Mesothelial cell of epicardium (in vitro differentiated cells): ENCODE data around the gene SAT1. TPM values are rescaled to one million over a fixed set of nuclear protein-coding genes. Genes with fewer than 3 reads are reported as not detected.

Experiments
- DNase-seq, 2 experiments: peaks; one replicate each; pipeline ENCODE4 v3.0.0; 2021; ENCODE audit warnings: low spot score in 2 of 2; ENCODE audit not compliant: unreplicated experiment in 2 of 2
- H3K27ac Mint-ChIP-seq: 2 replicates; pipeline ENCODE4 v1.8.0; 2021; ENCODE audit warnings: mixed read lengths
- H3K27me3 Mint-ChIP-seq: 2 replicates; pipeline ENCODE4 v1.8.0; 2021; ENCODE audit warnings: low read depth, mixed read lengths
- H3K36me3 Mint-ChIP-seq: 2 replicates; pipeline ENCODE4 v1.8.0; 2021; ENCODE audit warnings: mixed read lengths
- H3K4me1 Mint-ChIP-seq: 2 replicates; pipeline ENCODE4 v1.8.0; 2021; ENCODE audit warnings: mixed read lengths
- H3K4me3 Mint-ChIP-seq: 2 replicates; pipeline ENCODE4 v1.8.0; 2021; ENCODE audit warnings: mild to moderate bottlenecking, moderate library complexity, mixed read lengths
- H3K9me3 Mint-ChIP-seq: 2 replicates; pipeline ENCODE4 v1.8.0; 2021; ENCODE audit warnings: mixed read lengths
- CTCF ChIP-seq: fragments of 200-600 bp; sonication (generic); IDR thresholded peaks from one replicate; pipeline ENCODE4 v1.5.0; 2021; ENCODE audit warnings: antibody characterized with exemption; ENCODE audit not compliant: unreplicated experiment
- total RNA-seq: library from RNA; stranded (reverse); gene quantifications from 3 replicates; pipeline ENCODE4 v1.2.1, GENCODE V29; 2021

The SAT1 gene
- total RNA-seq, 1 donor from 2014 or later = 236 TPM

GRCh38 chrX:23745786-23746185 lies 37.2 kb upstream of the SAT1 start:
- H3K36me3 Mint-ChIP-seq = no peaks in the 10 kb centered on the region
- peaks cover 2% of the 10 kb centered on the region for H3K4me1 Mint-ChIP-seq
- no peak overlapping the region for H3K4me3 Mint-ChIP-seq
- H3K27me3 Mint-ChIP-seq = no peaks in the 10 kb centered on the region
- DNase-seq = no peak
- H3K27ac Mint-ChIP-seq = no peak overlapping the region
- TF ChIP-seq CTCF = no peak
- no peaks in the 10 kb centered on the region for H3K9me3 Mint-ChIP-seq

GRCh38 chrX:23749129-23749528 lies 33.8 kb upstream of the SAT1 start:
- no peaks in the 10 kb centered on the region for H3K9me3 Mint-ChIP-seq
- H3K27me3 Mint-ChIP-seq = no peaks in the 10 kb centered on the region
- TF ChIP-seq CTCF = no peak
- H3K4me1 Mint-ChIP-seq = no peaks in the 10 kb centered on the region
- no peak overlapping the region for H3K27ac Mint-ChIP-seq
- no peak overlapping the region for H3K4me3 Mint-ChIP-seq
- H3K36me3 Mint-ChIP-seq = no peaks in the 10 kb centered on the region
- no peak for DNase-seq

GRCh38 chrX:23749576-23749975 lies 33.4 kb upstream of the SAT1 start:
- H3K27ac Mint-ChIP-seq = no peak overlapping the region
- no peaks in the 10 kb centered on the region for H3K9me3 Mint-ChIP-seq
- H3K36me3 Mint-ChIP-seq = no peaks in the 10 kb centered on the region
- no peak for DNase-seq
- no peak overlapping the region for H3K4me3 Mint-ChIP-seq
- H3K27me3 Mint-ChIP-seq = no peaks in the 10 kb centered on the region
- no peaks in the 10 kb centered on the region for H3K4me1 Mint-ChIP-seq
- no peak for TF ChIP-seq CTCF

- H3K27ac Mint-ChIP-seq = no peak overlapping the region
- TF ChIP-seq CTCF = no peak
- H3K27me3 Mint-ChIP-seq = no peaks in the 10 kb centered on the region
- peaks cover 3% of the 10 kb centered on the region for H3K4me1 Mint-ChIP-seq
- DNase-seq = no peak
- no peaks in the 10 kb centered on the region for H3K9me3 Mint-ChIP-seq
- no peak overlapping the region for H3K4me3 Mint-ChIP-seq
- H3K36me3 Mint-ChIP-seq = no peaks in the 10 kb centered on the region
Observed at GRCh38 chrX:23752740-23753415, 30.1 kb upstream of the SAT1 start.

DNA sequence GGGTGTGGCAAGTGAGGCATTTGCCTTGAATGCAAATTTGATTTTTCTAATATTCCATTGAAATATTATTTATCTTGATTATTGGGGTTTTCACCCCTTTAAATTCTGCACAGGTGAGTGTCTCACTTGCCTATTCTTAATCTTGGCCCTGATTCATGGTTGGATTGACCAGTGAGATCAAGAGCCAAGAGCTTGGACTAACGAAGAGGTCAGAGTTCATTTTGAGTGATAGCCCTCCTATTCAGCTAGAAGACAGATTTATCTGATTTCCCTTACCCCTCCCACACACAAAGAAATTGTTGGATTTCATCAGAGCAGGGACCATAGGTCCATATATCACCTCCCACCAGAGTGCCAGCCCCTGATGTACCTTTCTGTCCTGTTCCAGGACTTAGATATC lies 28.3 kb upstream of the SAT1 start:
- H3K9me3 Mint-ChIP-seq = no peaks in the 10 kb centered on the region

More for the DNA sequence above, 28.3 kb upstream of the SAT1 start:
- no peak for TF ChIP-seq CTCF
- no peak overlapping the region for H3K4me3 Mint-ChIP-seq
- H3K4me1 Mint-ChIP-seq = peaks cover 3% of the 10 kb centered on the region
- no peaks in the 10 kb centered on the region for H3K27me3 Mint-ChIP-seq
- no peak for DNase-seq
- H3K27ac Mint-ChIP-seq = no peak overlapping the region
- H3K36me3 Mint-ChIP-seq = peaks cover 3% of the 10 kb centered on the region
